Iris pigment epithelial cell (primary cell): ENCODE measurements around the gene RHBG.

Experiments
- DNase-seq: peaks from one replicate; pipeline ENCODE4 v3.0.0-alpha.2; 2011; ENCODE audit warnings: low read depth

RHBG gene

DNA sequence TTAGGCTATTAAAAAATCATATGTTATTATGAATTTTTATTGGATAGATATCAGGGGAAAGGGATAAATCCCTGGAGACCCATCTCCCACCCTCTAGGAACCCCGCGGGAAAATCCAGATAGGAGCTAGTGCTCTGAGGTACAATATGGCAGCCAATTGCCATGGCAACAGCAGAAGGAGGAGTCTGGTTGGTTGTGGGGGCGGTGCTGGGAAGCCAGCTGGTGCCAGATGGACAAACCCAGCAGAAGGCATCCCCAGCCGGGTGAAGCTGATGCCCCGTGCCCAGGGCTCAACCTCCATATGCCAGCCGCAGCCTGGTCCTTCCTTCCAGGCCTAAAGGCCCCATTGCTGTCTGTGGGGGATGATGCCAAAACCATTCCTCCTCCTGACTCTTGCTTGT, 38.3 kb downstream of the RHBG start:
- no peak for DNase-seq

DNA sequence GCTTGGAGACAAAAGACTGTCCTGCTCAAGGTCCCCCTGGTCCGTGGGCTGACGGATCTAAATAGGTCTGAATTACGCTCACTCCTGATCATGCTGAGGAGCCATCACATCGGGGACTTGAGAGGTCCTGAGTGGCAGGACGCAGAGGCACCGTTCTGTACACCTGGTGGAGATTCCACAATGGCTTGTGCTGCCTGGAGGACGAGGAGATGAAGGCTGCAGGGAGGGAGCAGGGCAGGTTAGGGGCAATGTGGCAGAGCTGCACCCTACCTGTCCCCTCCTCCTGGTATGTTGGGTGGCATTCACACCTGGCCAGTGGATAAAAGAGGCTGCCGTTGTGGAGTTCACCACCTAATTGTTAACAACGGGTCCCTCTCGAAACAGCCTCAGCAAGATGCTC, 38.7 kb downstream of the RHBG start:
- DNase-seq = no peak

DNA sequence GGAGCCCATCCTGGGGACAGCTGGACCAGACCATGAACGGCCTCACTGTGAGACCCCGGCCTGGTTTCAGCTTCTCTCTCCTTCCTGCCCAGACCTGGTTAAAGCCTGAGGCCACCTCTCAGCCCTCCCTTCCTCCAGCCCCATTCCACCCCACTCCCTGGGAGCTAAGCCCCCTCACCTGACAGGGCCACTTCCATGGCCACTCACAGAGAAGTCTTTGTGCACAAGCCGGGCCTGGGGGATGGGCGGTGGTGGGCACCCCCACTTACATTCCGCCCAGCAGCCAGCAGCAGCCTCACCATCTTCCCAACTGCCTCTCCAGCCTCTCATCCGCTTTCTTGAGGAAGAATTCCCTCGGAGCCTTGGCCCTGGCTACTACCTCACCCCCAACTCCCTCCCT, 40.4 kb downstream of the RHBG start:
- no peak for DNase-seq

DNA sequence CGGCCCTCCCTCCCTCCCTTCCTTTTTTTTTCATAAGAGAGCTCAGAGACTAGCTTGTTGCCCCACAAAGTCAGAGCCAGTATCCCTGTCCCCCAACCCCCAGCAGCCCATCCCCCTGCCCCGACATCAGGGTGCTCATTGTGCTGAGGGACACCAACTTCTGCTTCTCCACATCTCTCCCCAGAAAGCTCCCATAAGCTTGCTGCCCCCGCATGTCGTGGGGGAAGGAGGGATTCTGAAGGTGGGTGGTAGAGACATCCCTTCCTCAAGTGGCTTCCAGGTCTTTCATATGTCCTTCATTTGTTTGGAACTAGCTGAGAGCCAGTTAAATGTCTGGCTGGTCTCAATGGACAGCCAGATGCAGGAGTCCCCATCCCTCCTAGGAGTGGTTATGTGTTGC, 41.2 kb downstream of the RHBG start:
- no peak for DNase-seq

DNA sequence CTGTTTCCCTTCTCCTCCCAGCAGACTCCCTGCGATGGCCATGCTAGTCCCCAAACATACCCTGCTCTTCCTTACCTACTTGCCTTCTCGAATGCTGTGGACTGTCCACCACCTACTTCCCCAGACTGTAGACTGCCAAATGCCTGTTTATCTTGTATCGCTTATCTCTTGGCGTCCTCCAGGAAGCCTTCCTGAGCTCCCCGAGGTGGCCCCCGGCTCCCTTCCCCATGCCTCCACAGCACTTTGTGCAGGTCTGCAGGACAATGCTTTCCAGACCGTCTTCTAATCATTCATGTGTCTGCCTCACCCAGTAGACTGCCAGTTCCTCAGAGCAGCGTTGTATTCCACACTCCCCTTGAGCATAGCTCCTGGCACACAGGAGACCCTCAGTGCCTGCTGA, 41.7 kb downstream of the RHBG start:
- DNase-seq = no peak

DNA sequence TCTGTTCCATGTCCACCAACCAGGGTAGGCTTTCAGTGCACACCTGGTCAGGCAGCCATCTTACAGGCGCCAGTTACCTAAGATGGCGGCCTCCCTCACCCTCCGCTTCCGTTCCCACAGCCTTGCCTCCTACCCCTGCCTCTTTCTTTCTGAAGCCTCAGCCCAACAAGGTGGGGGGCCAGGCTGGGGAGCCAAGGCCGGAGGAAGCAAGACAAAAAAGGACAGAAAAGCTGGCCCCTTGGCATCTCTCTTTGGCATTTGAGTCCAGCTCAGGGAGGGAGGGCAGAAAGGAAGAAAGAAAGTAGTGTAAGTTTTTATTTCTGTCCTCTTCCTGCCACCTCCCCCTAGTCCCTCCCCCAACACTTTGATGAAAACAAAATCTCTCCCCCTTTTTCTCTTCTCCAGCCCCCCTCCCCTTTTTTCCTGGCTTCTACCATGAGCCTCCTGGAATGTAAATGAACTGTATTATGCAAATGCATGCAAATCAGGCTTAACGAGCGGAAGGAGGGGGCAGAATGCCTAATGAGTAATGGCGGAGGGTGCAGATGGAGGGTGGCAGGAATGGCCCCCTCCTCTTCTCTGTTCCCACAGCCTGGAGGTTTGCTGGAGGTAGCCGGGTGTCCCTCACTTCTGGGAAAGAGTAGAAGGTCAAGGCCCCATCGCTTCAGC, 43.8 kb downstream of the RHBG start:
- no peak for DNase-seq

DNA sequence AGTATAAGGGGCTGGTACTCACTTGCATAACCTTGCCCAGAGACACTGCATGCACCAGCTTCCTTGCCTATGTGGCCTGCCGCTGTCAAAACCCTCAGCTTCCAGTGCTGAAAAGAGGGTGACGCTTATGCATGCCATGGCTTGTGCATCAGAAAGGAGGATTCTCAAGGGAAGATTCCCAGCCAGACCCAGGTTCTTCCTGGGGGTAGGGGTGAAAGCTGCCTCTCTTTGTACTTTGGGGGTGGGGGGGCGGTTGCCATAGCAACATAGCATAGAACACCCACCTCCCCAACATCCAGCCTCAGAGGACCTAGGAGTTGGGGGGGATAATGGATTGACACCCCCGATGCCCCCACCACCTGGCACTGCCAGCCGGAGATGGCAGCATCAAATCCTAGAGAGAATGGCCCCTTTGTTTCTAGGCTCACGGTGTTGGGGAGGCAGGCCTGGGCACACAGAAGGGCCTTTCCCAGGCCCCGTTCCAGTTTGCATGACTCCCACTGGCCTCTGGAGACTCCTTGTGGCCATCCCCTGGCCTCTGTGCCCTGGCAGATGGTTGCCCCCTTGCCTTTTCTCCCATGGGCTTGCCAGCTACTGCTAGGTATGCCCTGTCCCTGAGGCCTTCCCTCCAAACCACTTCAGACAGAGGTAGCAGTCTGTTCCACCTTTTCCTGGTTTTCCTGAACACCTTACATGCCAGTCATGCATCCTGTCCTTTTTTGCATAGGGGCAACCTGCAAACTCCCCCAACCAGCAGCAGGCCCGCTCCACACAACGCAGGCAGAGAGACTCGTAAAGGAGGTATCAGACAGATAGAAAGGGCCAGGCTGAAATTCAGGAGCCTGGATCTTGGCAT, 44.6 kb downstream of the RHBG start:
- no peak for DNase-seq

DNA sequence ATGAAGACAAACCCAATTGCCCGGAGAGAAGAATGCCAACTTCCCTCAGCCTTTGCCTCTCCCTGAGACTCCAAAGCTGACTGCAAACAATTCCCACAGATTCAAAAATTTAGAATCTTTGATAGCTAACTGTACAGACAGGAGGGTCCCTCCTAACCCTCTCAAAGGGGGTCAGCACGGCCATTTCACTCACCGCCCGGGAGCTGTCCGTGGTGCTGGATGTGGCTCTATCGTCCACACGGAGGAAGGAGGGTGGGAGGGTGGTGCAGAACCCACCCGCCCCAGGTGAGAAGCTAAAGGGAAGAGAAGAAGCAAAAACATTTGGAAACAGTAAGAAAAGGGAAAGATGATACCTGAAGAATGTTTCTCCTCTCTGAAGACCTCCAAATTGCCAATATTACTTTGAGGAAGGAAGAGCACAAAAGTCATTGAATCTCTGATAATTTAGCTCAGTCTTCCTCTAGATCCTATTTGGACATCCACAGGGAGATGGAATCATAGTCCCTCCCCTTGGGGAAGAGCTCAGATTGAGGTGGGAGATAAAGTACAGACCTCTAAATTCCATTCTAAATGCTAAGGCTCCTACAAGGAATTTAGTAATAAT, 45.6 kb downstream of the RHBG start:
- DNase-seq = no peak

DNA sequence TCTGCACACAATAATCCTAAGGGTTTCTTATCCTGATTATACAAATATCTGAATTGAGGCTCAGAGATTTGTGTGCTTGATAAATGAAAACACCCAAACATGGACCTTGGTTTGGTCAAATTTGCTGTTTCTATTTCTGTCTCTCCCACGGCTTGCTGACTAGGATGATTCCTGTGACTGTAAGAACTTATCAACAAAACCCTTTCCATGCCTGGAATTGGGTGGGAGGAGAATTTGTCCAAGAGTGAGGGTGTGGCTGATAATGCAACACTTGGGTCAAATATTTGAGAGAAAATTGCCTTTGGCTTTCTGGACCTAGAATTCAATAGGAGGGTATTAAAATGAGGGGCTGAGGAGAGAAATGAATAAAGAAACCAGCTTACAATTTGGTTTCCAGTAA, 48.0 kb downstream of the RHBG start:
- no peak for DNase-seq

DNA sequence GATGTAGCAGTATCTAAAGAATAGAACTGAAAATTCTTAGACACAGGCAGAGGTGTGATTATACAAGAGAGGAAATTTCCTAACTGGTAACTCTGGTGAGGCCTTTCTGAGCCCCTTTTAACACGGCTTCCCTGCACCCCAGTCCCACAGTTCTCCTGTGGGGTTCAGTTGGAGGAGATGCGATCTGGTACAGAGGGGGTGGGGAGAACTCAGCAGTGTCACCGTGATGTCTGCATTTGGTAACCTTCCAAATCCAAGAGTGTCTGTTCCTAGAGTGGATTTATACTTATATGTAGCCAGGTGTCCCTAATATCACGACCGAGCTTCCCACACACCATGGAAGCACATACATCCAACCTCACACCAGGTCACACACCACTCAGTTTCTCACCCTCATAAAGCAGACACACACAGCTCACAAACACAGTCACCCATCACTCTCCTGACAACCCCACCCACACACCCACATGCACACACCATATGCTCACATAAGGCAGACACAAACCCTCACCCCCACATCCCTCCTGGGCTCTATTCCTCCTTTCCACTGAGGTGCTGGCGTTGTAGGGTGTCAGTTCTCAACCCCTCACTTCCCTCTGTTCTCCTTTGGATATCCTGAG, 48.5 kb downstream of the RHBG start:
- DNase-seq = no peak

DNA sequence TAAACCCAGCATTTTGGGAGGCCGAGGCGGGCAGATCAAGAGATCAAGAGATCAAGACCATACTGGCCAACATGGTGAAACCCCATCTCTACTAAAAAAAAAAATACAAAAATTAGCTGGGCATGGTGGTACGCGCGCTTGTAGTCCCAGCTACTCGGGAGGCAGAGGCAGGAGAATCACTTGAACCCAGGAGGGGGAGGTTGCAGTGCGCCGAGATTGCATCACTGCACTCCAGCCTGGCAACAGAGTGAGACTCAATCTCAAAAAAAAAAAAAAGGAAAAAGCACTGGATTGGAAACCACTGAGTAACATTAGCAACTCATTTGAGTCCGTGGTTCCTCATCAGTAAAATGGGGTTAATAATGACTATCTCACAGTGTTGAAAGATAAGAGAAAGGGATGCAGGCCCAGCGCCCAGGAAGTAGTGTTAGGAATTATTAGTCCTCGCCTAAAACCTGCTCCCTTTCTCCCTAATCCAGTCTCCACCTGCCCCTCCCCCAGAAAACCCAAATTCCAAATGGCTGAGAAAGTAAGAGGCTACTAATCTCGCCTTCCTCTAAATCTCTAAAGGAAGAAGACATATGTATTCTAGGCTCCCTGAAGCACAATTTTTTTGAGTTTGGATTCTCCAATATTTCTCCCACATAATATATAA, 49.5 kb downstream of the RHBG start:
- DNase-seq = no peak

DNA sequence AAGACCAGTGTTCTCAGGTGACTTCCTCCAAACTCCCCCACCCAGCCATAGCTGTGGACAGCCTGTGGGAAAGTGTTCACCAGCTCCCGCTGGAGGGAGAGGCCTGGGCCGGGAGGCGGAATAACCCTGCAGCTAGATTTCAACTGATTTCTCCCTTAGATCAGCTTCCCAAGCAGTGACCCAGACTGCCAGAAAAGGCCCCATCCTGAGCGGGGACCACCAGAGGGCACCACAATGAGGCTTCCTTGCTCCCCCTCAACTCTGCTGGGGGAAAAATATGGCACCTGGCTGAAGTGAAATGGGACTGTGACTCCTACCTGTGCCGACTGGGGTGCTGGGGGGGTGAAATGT, 50.8 kb downstream of the RHBG start:
- no peak for DNase-seq

DNA sequence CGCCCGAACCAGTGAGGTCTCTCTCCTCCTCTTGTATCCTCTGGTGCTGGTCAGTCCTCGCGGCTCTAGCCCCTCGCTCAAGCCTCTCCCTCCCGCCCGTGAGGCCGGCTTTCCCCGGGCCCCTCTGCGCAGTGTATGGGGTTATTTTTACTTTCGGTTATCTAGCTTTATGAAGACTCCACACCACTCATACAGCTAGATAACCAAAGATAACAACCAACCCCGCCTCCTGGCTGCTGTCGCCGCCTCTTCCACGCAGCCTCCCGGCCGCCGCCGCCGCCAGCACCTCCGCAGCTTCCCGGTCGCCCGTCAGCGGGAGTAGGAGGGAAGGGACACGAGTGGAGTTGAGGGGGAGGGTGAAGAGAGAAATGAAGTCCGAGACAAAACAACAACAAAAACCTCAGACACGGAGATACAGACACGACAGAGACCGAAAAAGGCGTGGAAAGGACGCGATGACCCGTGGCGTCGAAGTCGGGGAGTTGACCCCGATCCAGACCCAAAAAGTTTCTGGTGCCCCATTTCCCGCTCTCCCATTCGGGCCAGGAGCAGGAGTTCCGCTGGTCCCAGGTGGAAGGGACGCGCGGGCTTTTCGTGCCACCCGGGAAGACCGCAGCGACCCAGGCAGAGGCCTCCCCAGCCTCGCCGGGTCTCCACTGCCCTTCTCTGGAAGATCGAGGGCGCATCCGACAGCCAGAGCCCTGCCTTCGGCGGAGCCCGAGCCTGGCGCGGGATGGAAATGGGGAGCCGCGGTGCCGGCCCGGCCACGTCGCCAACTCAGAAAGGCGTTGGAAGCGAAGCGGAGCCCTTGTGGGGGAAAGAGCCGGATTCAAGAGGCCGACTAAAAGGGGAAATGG, 51.4 kb downstream of the RHBG start:
- DNase-seq = no peak

DNA sequence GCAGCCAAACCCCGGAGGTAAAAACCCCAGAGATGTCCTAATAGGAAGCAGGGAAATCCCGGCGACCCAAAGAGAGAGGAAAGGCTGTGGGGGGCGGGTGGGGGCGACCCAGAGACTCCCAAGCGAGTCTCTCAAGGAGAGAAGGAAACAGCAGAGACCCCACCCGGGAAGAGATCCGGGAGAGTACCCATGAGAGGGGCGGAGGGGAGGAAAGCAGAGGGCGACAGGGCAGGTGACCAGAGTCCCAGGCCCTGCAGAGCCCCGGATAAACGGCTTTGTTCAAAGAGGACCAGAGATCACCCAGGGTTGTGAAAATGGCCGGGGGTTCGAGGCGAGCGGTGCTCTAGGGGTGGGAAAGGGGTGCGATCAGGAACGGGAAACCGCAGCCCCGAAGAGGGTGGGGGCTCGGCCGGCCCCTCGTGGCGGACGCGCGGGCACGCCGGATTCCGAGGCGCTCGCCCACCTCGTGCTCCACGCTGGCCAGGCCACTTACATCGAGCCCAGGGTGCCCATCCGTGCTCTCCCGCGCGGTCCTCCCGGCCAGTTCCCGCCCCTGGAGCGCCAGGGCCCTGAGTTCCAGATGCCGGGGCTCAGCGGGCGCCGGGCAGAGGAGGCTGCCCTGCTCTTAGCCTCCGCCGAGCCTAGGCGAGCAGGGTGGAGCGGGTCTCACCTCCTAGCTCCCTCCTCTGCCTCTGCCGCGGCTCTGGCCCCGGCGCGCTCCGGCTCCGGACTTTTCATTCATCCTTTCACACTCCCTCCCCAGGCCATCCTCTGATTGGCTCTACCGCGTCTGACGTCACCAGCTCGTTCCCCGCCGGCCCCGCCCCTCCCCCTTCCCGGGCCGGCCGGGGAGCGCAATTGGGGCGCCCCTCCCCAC, 52.3 kb downstream of the RHBG start:
- DNase-seq = peak; percentile 61

DNA sequence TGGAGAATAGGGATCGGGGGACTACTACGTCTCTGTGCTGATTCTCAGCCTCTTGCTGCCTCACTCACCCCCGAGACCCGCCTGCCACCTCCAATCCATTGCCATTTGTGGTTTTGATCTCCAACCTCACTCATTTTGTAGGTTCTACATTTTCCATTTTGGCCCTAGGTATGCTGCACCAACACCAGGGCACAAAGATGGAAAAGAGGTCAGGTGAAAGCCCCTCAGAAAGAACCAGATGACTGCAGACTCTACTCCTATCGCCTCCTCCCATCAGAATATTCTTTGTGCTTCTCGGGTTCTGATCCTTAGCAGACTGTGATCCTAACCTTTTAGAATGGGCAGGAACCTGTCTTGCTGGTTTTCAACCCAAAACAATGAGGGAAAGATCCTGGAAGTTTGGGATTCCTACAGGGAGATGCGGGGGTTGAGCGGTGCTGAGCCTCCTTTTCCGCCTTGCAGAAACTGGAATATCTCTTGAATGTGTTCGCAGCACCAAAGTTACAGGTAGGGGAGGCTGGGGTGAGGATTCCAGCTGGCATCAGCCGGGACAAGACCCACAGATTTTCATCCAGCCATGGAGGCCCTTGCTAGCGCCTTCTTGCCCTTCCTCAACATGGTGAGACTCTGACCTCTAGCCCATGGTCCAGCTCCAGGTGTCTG, 53.1 kb downstream of the RHBG start:
- DNase-seq = no peak

DNA sequence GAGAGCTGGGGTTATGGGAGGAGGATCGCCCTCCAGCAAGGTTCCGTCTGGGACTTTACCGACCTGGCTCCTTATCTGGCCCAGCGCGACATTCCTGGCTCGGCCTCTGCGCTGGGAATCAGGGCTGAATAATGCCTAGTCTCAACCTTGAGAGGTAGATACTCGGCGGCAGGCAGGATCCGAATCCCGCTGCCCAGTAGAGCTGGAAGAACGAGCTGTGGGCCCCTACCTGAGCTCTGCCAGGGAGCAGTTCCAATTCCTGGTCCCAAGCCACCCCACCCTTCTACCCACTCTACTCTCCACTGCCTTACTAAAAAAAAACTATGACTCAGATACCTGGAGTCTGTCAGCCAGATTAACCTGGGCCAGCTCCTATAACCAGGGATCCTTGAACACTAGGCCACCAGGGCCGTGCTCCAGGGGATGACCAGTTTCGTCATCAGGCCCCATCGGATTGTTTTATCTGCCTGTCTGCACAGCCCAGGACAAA, 53.6 kb downstream of the RHBG start:
- no peak for DNase-seq

DNA sequence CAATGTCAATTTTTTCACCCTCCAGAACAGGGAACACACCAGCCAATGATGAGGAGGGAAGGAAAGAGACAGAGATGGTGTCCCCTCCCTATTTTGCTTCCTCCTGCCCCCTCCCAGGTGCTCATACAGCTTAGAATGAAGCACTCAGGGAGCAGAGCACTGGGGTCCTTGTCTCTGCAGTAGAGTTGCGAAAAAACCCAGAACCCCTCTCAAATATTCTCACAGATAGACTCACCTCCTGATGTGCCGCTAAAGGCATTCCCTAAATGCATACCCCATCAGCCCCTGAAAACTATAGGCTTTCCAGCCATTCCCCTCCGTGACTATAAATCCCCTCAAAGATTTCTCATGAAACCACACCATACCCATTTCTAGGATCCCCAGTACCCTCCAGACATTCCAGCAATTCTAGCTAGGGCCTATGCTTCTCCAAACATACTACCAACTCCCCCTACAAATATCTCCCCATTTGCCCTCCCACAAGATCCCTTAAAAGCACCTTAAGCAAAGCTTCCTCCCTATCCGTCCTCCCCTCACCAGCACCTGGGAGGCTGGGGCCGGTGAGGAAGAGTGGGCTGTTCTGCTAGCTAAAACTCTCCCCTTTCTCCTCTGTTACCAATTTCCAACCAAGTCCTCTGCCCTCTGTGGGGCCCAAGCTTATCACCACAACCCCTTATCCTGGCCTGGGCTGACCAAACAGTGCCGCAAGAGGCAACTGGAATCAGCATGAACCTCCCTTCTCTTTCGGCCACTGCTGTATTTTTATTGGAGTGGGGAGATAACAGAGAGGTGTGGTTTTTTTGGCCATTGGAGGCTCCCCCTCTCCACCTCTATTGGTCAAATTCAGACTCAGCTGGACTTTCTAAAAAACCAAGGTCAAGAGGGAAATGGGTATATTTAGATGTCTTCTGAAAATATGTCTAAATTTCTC, 54.7 kb downstream of the RHBG start:
- DNase-seq = no peak

DNA sequence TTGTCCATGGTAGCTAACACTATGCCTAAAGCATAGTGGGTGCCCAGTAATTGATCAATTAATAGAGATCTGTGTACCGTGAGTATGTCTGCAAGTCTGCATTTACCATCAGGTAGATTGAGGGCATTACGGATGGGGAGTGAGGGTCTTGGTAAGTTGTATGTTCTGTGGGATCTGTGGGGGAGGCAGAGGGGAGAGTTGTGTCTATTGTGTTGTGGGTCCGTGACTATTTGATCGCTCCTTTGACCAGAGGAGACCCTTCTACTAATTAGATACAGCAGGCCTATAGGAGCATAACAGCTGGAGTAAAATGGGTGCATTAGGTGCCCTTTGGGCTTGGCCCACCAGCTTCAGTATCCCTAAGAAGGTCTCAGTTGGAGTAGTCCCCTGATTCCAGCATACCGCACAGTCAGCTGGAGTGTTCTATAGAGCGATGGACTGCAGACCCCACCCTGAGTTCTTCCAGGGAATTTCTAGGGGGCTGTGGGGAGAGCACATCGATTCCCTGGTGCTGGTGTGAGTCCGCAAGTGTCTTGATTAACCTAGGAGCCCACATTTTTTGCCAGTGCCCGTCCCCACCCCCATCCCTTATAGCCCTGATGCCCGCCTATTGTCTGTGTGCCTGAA, 55.9 kb downstream of the RHBG start:
- DNase-seq = no peak
